Stimulated activated CD4-positive, alpha-beta T cell treated with anti-CD3 and anti-CD28 coated beads, Interleukin-4, amount 100 ng/mL, for 4 hours (primary cell): ENCODE results near the gene ANK2.

Experiments
- DNase-seq, 2 experiments: peaks; one replicate each; pipeline ENCODE4 v3.0.0-alpha.2; 2020

Gene ANK2

GRCh38 chr4:113293674-113294073, 244.2 kb downstream of the ANK2 start:
- no peak for DNase-seq

- DNase-seq = no peak
Measured at GRCh38 chr4:113294908-113295307, 245.5 kb downstream of the ANK2 start.

DNA sequence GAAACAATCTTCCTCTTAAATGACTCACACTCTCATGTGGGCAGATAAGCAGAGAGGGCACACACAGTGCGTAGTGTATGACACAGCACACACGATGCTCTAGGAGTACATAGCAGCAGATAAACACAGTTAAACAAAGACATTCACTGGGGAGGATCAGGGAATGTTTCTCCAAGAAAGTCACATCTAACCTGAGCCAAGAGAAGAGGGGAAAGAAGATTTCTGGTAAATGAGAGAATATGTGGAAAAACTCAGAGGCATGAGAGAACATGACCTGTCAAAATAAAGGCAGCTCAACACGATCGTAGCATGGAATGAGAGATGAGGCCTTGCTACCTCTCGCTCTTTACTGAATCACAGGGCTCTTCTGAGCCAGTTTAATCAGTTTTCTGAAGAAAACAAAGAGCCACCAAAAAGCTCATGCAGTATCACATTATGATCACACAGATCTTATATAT, 251.0 kb downstream of the ANK2 start:
- DNase-seq = no peak

- no peak for DNase-seq
Measured at GRCh38 chr4:113302051-113302450, 252.6 kb downstream of the ANK2 start.

DNA sequence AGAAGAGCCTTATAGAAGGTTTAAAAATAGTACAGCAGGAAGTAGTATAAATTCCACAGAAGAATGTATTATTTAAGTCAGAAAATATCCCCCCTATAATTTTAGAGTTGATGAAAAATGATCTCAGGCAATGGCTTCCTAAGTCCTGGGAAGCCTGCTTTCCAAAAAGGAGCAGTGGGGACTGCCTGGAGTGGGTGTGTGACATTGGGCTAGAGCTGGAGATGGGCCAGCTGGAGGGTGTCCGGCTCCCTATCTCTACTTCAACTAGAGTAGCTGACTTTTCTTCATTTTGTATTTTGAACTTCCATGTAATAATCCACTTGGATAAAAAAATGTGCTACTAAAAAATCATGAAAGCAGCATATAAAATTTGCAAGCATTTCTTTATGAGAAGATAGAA, 253.9 kb downstream of the ANK2 start:
- no peak for DNase-seq

GRCh38 chr4:113311047-113311446, 261.6 kb downstream of the ANK2 start:
- no peak for DNase-seq

GRCh38 chr4:113312529-113312928, 263.1 kb downstream of the ANK2 start:
- no peak for DNase-seq

GRCh38 chr4:113314426-113314825, 265.0 kb downstream of the ANK2 start:
- DNase-seq = no peak

- no peak for DNase-seq
Measured at GRCh38 chr4:113316879-113317278, 267.4 kb downstream of the ANK2 start.

DNA sequence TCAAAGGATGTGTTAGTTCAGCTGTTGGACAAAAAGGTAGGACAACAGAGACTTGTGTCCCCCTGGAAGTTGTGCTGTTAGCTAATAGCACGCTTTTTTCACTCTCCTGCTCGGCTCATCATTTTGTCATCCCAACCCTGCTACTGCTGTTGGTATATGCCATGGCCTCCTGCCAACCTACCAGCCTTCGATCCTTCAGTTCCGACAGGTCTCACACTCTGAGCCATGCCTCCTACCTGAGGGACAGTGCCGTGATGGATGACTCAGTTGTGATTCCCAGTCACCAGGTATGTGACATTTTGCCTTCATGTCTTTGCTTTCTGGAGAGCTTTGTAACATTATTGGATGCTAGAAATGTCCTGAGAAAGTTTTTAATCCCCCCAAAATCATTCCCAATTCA, 268.1 kb downstream of the ANK2 start:
- DNase-seq = no peak

GRCh38 chr4:113322736-113323135, 273.3 kb downstream of the ANK2 start:
- DNase-seq = no peak

- no peak for DNase-seq
Measured at GRCh38 chr4:113325876-113326615, 276.6 kb downstream of the ANK2 start.

DNA sequence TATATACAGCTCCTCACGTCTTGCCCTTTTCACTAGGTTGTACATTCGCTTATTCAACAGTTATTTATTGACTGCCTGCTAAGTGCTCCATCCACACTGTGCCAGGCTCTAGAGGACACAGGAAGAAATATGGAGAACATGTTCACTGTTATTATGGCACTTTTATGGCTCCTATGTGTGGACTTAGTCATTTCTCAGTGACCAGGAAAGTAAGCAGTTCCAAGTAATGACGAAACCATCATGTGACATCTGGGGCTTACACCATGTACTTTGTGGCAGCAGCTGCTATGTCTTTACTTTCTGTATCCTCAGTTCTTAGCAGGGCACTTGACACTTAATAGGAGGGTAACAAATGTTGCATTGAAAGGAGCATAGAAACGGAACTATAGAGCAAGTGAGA, 278.0 kb downstream of the ANK2 start:
- no peak for DNase-seq

DNA sequence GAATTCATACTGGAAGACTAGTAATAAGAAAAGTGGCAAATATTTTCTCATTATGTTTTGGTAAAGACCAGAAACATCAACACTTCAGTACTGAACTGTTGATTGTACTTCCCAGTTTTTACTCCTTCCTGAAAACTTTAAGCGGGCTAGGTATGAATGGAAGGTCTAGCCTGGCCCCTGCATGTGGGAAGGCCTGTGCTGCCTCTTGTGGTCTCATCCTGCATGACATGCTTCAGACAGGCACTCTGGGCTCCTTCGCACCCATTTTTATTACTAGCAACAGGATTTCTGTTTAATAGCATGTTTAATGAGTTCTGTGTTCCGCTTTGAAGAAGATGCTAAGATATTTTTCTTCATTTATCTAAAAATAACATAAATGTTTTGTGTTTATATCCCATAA, 279.1 kb downstream of the ANK2 start:
- no peak for DNase-seq

GRCh38 chr4:113330200-113330599, 280.7 kb downstream of the ANK2 start:
- no peak for DNase-seq

DNA sequence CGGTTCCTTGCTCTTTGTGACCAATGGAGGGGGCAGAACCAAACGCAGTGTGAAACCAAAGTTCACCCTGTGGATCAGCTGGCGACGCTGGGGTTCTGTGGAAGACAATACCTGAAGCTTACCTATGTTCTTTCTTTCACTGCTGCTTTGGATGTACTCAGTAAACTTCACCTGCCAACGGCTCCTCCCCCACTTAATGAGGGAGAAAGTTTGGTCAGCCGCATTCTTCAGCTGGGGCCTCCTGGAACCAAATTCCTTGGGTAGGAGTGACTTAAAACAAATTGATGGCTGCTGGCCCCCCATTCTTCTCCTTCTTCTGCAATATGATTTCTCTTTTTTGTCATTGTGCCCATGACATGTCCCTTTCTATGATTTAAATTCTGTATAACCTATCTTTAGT, 282.4 kb downstream of the ANK2 start:
- no peak for DNase-seq

DNA sequence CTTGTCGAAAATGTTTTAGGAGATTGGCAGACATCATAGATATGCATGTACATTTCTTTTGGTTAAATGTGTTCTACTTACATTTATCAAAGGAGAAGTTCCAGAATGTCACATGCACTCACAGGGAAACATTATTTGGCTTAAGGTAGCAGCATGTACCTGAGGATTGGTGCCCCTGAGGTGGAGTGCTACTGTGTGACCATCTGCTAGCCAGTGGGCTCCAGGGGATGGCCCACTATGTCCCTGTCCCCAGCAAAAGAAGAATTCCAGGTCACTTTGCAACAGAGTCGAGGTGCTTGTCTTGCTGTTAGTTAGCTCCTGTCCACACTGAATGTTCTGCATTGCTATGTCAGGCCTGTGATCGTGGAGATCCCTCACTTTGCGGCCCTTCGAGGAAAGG, 283.2 kb downstream of the ANK2 start:
- DNase-seq = no peak

DNA sequence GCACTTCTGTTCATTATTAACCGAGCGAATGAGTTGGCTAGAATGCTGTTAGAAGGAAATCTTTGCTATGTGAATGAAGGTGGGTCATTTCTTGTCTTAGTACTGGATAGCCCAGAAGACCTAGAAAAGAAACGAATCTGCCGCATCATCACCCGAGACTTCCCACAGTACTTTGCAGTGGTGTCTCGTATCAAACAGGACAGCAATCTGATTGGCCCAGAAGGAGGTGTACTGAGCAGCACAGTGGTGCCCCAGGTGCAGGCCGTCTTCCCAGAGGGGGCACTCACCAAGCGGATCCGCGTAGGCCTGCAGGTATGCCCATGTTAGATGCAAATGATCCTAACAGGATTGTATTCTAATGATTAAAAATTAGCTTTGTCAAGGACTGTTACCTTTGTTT, 286.3 kb downstream of the ANK2 start:
- DNase-seq = no peak

GRCh38 chr4:113336556-113336955, 287.1 kb downstream of the ANK2 start:
- no peak for DNase-seq

- DNase-seq = no peak
Measured at GRCh38 chr4:113339430-113339813, 290.0 kb downstream of the ANK2 start.

DNA sequence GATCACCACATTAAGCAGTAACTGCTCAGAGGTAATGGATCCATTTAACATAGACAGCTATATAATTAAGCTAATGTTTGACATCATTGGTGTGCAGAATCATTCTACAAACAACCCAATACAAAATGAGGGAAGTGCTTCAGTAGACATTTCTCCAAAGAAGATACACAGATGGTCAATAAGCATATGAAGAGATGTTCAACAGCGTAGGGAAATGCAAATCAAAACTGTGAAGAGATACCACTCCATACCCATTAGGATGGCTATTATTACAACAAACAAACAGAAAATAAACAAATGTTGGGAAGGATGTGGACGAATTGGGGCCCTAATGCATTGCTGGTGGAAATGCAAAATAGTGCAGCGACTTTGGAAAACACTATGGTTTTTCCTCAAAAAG, 294.6 kb downstream of the ANK2 start:
- no peak for DNase-seq

DNA sequence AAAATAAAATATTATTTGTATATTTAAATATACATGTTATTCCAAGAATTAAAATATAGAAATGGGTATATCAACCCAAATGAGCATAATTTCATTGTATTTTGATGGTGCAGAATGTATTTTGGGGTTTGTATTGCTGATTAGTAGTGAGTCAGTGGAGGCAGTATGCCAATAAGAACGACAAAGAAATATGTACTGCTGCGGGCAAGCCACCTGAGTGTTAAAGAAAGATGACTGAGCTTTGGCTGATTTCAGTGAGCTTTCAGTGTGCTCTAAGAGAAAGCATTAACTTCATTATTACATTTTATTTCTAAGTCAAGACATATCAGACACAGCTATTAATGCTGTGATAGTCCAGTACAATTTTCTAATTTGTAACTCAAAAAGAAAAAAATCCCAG, 297.8 kb downstream of the ANK2 start:
- DNase-seq = no peak

DNA sequence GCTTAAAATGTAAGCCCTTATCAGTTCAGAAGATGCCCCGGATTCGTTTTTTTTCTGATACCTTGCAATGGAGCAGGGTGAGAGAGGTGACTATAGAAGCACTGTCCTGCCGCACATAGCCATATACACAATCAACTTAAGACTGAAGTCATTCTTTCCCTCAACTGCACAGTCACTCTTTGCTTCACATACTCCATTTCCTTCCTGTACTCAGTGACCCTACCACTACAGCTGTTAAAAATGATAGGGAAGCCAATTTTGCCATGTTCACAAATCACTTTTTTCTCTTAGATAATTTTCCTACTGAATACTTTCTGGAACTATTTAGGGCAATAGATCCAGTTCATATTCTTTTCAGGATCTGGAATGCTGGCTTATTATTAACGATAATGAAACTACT, 300.0 kb downstream of the ANK2 start:
- DNase-seq = no peak

GRCh38 chr4:113350576-113350975, 301.1 kb downstream of the ANK2 start:
- no peak for DNase-seq
